GM13976 (cell line): Measurements from ENCODE around the gene RFTN1.
"Not testable (repeated sequence)": the region's sequence is repeated elsewhere in the genome, so short reads cannot be mapped to it uniquely, and the experiment has no call there.

ENCODE experiments used
- DNase-seq: peaks from one replicate; pipeline ENCODE4 v3.0.0; 2012; ENCODE audit warnings: low spot score
- in situ Hi-C: fragments of 300-500 bp; cut with MboI; formaldehyde crosslinking; loops from one replicate; pipeline ENCODE4 v1.12.0; 2022; ENCODE audit warnings: low sequenced_read_pairs, mixed read lengths, inconsistent platforms; ENCODE audit not compliant: unreplicated experiment
- TF ChIP-seq, protein P1 (sequence below): IDR thresholded peaks from 2 replicates; pipeline ENCODE4 v1.5.1; 2012; ENCODE audit warnings: borderline replicate concordance, mild to moderate bottlenecking; ENCODE audit not compliant: insufficient read depth; ENCODE audit errors: extremely low read depth, missing control alignments, control extremely low read depth

RFTN1 gene

DNA sequence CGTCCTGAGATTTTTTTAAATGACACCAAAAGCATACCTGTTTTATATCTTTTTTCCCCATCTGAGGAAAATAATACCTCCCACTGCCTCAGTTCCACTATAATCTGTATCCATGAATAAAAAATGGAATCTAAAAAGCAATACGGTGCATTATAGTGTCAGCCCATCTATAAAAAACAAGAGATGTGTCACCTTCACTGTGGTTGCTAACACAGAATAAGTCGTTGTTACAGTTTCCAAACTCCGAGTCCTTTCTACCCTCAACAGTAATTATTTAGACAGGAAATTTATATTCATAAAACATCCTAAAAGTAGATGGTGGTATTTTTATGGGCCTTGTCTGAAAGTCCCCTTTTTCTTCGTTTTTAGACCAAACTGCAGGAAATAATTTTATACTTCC lies 19.4 kb downstream of the RFTN1 start:
- in situ Hi-C loops: no loop called here
- no peak for DNase-seq
- TF ChIP-seq, protein P1, sequence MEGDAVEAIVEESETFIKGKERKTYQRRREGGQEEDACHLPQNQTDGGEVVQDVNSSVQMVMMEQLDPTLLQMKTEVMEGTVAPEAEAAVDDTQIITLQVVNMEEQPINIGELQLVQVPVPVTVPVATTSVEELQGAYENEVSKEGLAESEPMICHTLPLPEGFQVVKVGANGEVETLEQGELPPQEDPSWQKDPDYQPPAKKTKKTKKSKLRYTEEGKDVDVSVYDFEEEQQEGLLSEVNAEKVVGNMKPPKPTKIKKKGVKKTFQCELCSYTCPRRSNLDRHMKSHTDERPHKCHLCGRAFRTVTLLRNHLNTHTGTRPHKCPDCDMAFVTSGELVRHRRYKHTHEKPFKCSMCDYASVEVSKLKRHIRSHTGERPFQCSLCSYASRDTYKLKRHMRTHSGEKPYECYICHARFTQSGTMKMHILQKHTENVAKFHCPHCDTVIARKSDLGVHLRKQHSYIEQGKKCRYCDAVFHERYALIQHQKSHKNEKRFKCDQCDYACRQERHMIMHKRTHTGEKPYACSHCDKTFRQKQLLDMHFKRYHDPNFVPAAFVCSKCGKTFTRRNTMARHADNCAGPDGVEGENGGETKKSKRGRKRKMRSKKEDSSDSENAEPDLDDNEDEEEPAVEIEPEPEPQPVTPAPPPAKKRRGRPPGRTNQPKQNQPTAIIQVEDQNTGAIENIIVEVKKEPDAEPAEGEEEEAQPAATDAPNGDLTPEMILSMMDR: no peak

DNA sequence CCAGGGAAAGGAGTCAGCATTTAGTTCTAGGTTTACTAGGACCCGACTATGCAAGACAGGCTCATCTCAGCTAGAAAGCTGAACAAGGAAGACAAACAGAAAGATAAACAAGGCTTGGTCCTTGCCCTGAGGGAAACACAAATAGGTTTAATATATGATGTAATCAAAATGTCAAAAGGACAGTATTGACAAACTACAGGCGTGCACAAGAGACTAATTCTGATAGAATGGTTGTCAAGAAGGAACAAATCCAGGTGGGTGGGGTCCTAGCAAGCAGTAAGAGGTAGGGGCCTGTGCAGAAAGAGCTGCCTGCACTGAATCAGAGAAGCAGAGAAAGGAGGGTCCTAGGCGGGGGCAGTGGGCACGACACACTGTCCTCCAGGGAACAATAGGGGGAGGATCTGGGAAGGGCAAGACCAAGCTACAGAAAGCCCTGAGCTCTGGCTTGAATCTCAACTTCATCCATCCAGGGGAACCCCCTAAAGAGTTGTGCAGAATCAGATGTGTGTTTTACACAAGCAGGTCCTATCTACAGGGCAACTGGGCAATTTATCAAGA lies 23.4 kb downstream of the RFTN1 start:
- in situ Hi-C loops: no loop called here
- TF ChIP-seq, protein P1: no peak
- no peak for DNase-seq

DNA sequence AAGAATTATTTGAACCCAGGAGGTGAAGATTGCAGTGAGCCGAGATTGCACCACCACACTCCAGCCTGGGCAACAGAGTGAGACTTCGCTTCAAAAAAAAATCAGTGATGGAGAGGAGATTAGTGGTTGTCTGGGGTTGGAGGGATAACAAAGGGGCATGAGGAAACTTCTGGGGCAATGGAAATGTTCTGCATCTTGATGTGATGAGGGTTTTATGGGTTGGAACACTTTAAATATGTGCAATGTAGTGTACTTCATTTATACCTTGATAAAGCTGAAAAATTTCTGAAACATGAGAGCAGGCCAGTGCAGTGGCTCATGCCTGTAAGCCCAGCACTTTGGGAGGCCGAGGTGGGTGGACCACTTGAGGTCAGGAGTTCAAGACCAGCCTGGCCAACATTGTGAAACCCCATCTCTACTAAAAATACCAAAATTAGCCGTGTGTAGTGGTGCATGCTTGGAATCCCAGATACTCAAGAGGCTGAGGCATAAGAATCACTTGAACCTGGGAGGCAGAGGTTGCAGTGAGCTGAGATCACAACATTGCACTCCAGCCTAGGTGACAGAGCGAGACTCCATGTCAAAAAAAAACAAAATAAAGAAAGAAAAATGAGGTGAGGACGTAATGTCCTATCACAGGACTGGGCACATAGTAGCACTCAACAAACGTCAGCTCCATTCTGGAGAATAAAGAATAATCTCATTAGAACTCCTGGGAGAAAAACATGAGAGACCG lies 24.0 kb downstream of the RFTN1 start:
- in situ Hi-C loops, DNase-seq: not testable (repeated sequence)

DNA sequence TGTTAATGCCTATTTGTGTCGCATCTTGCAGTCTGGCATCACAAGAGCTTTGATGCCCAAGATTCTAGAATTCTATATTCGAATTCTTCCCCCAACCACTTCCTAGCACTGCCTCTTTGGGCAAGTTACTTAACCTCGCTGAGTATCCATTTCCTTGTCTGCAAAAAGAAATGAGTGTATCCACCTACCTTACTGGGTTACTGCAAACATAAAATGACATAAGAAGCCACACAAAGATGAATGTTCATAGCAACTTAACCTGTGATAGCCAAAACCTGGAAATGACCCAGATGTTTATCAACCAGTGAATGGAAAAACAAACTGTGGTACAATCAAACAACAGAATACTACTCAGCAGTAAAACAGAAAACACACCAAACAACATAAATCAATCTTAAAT lies 24.9 kb downstream of the RFTN1 start:
- TF ChIP-seq, protein P1: no peak
- no peak for DNase-seq
- in situ Hi-C loops: no loop called here

DNA sequence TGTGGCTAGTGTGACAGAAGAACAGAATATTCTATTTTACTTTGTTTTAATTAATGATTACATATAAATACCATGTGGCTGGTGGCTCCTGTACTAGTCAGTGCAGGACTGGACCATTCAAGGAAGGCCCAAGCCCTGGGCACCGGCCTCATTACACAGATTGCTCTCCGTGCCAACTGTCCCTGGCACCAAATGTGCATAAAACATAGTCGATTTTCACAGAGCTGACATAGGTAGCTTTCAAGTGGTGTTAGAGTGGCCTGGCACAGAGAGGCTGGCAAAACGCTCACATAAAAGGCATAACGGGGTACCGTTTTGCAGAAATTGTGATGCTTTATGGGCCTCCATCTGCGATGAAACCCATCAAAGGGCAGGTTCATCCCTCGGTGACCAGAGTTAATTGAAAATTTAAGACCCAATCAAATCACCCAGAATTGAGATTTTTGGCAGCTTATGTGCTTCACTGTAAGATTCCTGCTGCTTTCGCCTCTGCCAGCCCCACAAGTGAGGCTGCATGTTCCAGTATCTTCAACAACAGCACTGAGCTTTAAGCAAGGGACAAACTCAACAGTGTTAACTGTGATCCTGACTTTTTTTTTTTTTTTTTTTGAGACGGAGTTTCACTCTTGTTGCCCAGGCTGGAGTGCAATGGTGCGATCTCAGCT lies 25.9 kb downstream of the RFTN1 start:
- TF ChIP-seq, protein P1: no peak
- no peak for DNase-seq
- in situ Hi-C loops: no loop called here

DNA sequence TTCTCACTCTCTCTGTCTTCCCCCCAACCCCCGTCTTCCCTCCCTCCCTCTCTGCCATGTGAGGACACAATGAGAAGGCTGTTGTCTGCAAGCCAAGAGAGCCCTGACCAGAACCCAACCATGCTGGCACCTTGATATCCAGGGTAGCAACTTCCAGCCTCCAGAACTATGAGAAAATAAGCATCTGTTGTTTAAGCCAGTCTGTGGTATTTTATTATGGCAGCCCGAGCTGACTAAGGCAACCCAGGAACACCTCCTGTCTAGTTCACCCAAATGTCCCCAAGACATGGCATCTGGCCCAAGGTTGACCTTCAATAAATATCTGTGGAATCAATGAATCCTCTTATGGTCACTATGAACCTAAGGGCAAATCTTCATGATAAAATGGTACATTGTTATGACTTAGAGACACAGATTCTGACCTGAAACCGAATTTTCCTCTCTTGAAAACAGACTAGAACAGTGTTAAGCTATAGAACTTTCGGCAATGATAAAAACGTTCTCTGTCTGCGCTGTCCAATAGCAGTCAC lies 26.5 kb downstream of the RFTN1 start:
- in situ Hi-C loops: no loop called here
- TF ChIP-seq, protein P1: no peak

DNA sequence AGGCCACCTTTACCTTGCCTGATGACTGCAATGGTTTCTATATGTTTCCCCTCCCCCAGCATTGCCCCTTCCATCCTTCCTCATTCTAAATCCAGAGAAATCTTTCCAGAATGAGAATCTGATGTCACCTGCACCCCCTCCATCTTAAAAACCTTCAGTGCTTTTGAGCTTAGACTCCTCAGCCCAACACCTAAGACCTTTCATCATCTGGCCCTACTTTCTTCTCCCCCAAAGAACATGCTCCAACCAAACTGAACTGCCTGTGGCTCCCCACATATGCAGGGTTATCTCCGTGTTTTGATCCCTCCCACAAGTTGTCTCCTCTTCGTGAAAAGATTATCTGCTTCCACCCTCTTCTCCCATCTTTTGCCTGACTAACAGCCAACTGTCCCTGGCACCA lies 27.3 kb downstream of the RFTN1 start:
- in situ Hi-C loops: no loop called here
- DNase-seq: no peak
- TF ChIP-seq, protein P1: no peak

More for the DNA sequence above, 26.5 kb downstream of the RFTN1 start:
- no peak for DNase-seq
